Muscle of arm (tissue), 12 donors: ENCODE results near the gene DOCK8. TPM values are rescaled to one million over a fixed set of nuclear protein-coding genes. Genes with fewer than 3 reads are reported as not detected.

Source experiments
- DNase-seq: peaks from one replicate; pipeline ENCODE4 v3.0.0-alpha.2; 2013
- polyA plus RNA-seq, 12 donors: library from polyadenylated mRNA; unstranded; fragments of 120-200 nt; gene quantifications; one replicate each; pipeline ENCODE4 v1.2.1, GENCODE V29; 2013; ENCODE audit not compliant: insufficient read length in 12 of 12

Gene DOCK8
- polyA plus RNA-seq, 12 donors: 2.4 to 20.5 (median 5.8) TPM; not detected in 1

- DNase-seq: no peak
Observed at GRCh38 chr9:266228-266627, 51.6 kb downstream of the DOCK8 start.

GRCh38 chr9:268616-269015 is 54.0 kb downstream of the DOCK8 start:
- no peak for DNase-seq

GRCh38 chr9:269081-269711 is 54.5 kb downstream of the DOCK8 start:
- no peak for DNase-seq

- no peak for DNase-seq
Observed at GRCh38 chr9:270657-271237, 56.1 kb downstream of the DOCK8 start.

- no peak for DNase-seq
Observed at GRCh38 chr9:272251-273213, 57.9 kb downstream of the DOCK8 start.

- DNase-seq: no peak
Observed at GRCh38 chr9:274406-274805, 59.7 kb downstream of the DOCK8 start.

- DNase-seq: no peak
Observed at GRCh38 chr9:277601-278295, 63.1 kb downstream of the DOCK8 start.

GRCh38 chr9:278651-279050 is 64.0 kb downstream of the DOCK8 start:
- no peak for DNase-seq

GRCh38 chr9:279674-280073 is 65.0 kb downstream of the DOCK8 start:
- DNase-seq: no peak

- no peak for DNase-seq
Observed at GRCh38 chr9:281741-282645, 67.3 kb downstream of the DOCK8 start.

GRCh38 chr9:286071-286740 is 71.5 kb downstream of the DOCK8 start:
- no peak for DNase-seq

- no peak for DNase-seq
Observed at GRCh38 chr9:289121-289520, 74.5 kb downstream of the DOCK8 start.

- no peak for DNase-seq
Observed at GRCh38 chr9:292915-293314, 78.2 kb downstream of the DOCK8 start.

GRCh38 chr9:295576-295975 is 80.9 kb downstream of the DOCK8 start:
- DNase-seq: no peak

- no peak for DNase-seq
Observed at GRCh38 chr9:296411-296810, 81.7 kb downstream of the DOCK8 start.

- DNase-seq: no peak
Observed at GRCh38 chr9:297104-297972, 82.7 kb downstream of the DOCK8 start.

- no peak for DNase-seq
Observed at GRCh38 chr9:303502-303901, 88.8 kb downstream of the DOCK8 start.

- no peak for DNase-seq
Observed at GRCh38 chr9:304106-304505, 89.4 kb downstream of the DOCK8 start.

GRCh38 chr9:304519-305185 is 90.0 kb downstream of the DOCK8 start:
- DNase-seq: no peak
